PC-9 (cell line): ENCODE data around the gene HRH1. TPM values are rescaled to one million over a fixed set of nuclear protein-coding genes. Genes with fewer than 3 reads are reported as not detected.

Source experiments
- BruUV-seq: library from RNA; stranded (reverse); fragments of 400-500 nt; replicated peaks from 2 replicates; lab custom pipeline; 2021; lab: Mats Ljungman, UMichigan
- CTCF ChIA-PET: fragments of 300-600 bp; sonication (Branson Sonifier 250); formaldehyde crosslinking; loops from one replicate; lab custom pipeline; 2022; ENCODE audit warnings: antibody characterized with exemption; lab: Charles Lee
- POLR2A ChIA-PET: fragments of 300-600 bp; sonication (Branson Sonifier 250); formaldehyde crosslinking; loops from one replicate; lab custom pipeline; 2022; ENCODE audit warnings: antibody characterized with exemption; ENCODE audit not compliant: unreplicated experiment; lab: Charles Lee
- DNase-seq, 2 experiments: peaks; one replicate each; pipeline versions ENCODE4 v3.0.0 to v3.0.0-alpha.2; 2015 to 2022; ENCODE audit warnings: mixed read lengths in 1 of 2
- H2AFZ ChIP-seq: fragments of 200-600 bp; sonication (generic); 2 replicates; pipeline ENCODE4 v1.8.1; 2017; ENCODE audit warnings: antibody characterized with exemption
- H3F3A ChIP-seq: fragments of 200-600 bp; sonication (generic); 2 replicates; pipeline ENCODE4 v1.8.1; 2017; ENCODE audit warnings: antibody characterized with exemption, mild to moderate bottlenecking, low read depth; ENCODE audit not compliant: insufficient read depth
- H3K27ac ChIP-seq: fragments of 200-600 bp; sonication (generic); 2 replicates; pipeline ENCODE4 v1.6.1; 2016; ENCODE audit warnings: mixed run types
- H3K27me3 ChIP-seq: fragments of 200-600 bp; sonication (generic); 2 replicates; pipeline ENCODE4 v1.6.1; 2016; ENCODE audit warnings: low read depth, mixed run types; ENCODE audit not compliant: insufficient read depth
- H3K36me3 ChIP-seq: fragments of 200-600 bp; sonication (generic); 2 replicates; pipeline ENCODE4 v1.6.1; 2016; ENCODE audit warnings: low read depth, mixed run types
- H3K4me1 ChIP-seq: fragments of 200-600 bp; sonication (generic); replicated peaks from 2 replicates; pipeline ENCODE4 v1.6.1; 2016; ENCODE audit warnings: mixed run types; ENCODE audit not compliant: insufficient read depth
- H3K4me2 ChIP-seq: fragments of 200-600 bp; sonication (generic); 2 replicates; pipeline ENCODE4 v1.6.1; 2017; ENCODE audit warnings: mixed run types
- H3K4me3 ChIP-seq: fragments of 200-600 bp; sonication (generic); 2 replicates; pipeline ENCODE4 v1.6.1; 2016; ENCODE audit warnings: mixed run types
- H3K79me2 ChIP-seq: fragments of 200-600 bp; sonication (generic); 2 replicates; pipeline ENCODE4 v1.6.1; 2017; ENCODE audit warnings: low read depth, mixed run types
- H3K9me2 ChIP-seq: fragments of 200-600 bp; sonication (generic); 2 replicates; pipeline ENCODE4 v1.8.1; 2017; ENCODE audit warnings: mild to moderate bottlenecking; ENCODE audit not compliant: insufficient read depth
- H3K9me3 ChIP-seq: fragments of 200-600 bp; sonication (generic); 2 replicates; pipeline ENCODE4 v1.8.1; 2016; ENCODE audit warnings: low read depth; ENCODE audit not compliant: insufficient read depth
- H4K20me1 ChIP-seq: fragments of 200-600 bp; sonication (generic); 2 replicates; pipeline ENCODE4 v1.8.1; 2017; ENCODE audit not compliant: insufficient read depth
- EZH2 ChIP-seq: fragments of 200-600 bp; sonication (generic); IDR thresholded peaks from 2 replicates; pipeline ENCODE4 v1.8.0; 2017; ENCODE audit warnings: antibody characterized with exemption, low read depth
- intact Hi-C: fragments of 100-400 bp; cut with micrococcal nuclease; formaldehyde crosslinking; loops from one replicate; pipeline ENCODE4 v1.10.0; 2022; ENCODE audit not compliant: unreplicated experiment
- total RNA-seq: library from RNA; stranded (reverse); gene quantifications from 2 replicates; pipeline ENCODE4 v1.2.3, GENCODE V29; 2021
- TF ChIP-seq, protein P1 (sequence below): fragments of 200-600 bp; sonication (generic); conservative IDR thresholded peaks from 2 replicates; pipeline ENCODE4 v1.6.1; 2017; ENCODE audit warnings: mixed run types, antibody characterized with exemption, mild to moderate bottlenecking, moderate library complexity

The HRH1 gene
- total RNA-seq, 1 experiment from 2014 or later = 9.2 TPM

GRCh38 chr3:11199902-11200845 is 45.9 kb downstream of the HRH1 start:
- H4K20me1 ChIP-seq = no peaks in the 10 kb centered on the region
- CTCF ChIA-PET = interaction anchor here (0.6 kb wide), 1 partner anchor 135 kb away, joined by 3 read pairs; no protein-coding TSS in a partner anchor
- H2AFZ ChIP-seq = no peak overlapping the region
- H3K4me1 ChIP-seq = peaks cover 21% of the 10 kb centered on the region
- BruUV-seq = no TSS peak
- intact Hi-C loops = loop anchor here (5.0 kb wide), 1 partner anchor 43 kb away; no protein-coding TSS in a partner anchor
- no peak for DNase-seq
- H3K9me3 ChIP-seq = no peaks in the 10 kb centered on the region
- peaks cover 5% of the 10 kb centered on the region; the same call in 1 of the 2 replicates for H3K36me3 ChIP-seq
- H3K4me2 ChIP-seq = no peak overlapping the region
- no peak overlapping the region for H3K27ac ChIP-seq
- H3K27me3 ChIP-seq = no peaks in the 10 kb centered on the region
- POLR2A ChIA-PET = interaction anchor here (0.7 kb wide), 1 partner anchor 42 kb away, joined by 3 read pairs; no protein-coding TSS in a partner anchor
- H3F3A ChIP-seq = peaks cover 25% of the 10 kb centered on the region
- no peak for TF ChIP-seq EZH2
- TF ChIP-seq, protein P1, sequence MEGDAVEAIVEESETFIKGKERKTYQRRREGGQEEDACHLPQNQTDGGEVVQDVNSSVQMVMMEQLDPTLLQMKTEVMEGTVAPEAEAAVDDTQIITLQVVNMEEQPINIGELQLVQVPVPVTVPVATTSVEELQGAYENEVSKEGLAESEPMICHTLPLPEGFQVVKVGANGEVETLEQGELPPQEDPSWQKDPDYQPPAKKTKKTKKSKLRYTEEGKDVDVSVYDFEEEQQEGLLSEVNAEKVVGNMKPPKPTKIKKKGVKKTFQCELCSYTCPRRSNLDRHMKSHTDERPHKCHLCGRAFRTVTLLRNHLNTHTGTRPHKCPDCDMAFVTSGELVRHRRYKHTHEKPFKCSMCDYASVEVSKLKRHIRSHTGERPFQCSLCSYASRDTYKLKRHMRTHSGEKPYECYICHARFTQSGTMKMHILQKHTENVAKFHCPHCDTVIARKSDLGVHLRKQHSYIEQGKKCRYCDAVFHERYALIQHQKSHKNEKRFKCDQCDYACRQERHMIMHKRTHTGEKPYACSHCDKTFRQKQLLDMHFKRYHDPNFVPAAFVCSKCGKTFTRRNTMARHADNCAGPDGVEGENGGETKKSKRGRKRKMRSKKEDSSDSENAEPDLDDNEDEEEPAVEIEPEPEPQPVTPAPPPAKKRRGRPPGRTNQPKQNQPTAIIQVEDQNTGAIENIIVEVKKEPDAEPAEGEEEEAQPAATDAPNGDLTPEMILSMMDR = no peak
- H3K4me3 ChIP-seq = no peak overlapping the region
- no peaks in the 10 kb centered on the region for H3K9me2 ChIP-seq
- H3K79me2 ChIP-seq = no peaks in the 10 kb centered on the region

- intact Hi-C loops = loop anchor here (5.0 kb wide), 1 partner anchor 44 kb away; no protein-coding TSS in a partner anchor
- TF ChIP-seq EZH2 = no peak
- TF ChIP-seq, protein P1 = no peak
- peak in 1 of 2 experiments; percentile 71 for DNase-seq
- Histone ChIP-seq H3K79me2 (no peaks in the 10 kb centered on the region), H3K9me3 (no peaks in the 10 kb centered on the region), H3K9me2 (no peaks in the 10 kb centered on the region), H3F3A (peaks cover 25% of the 10 kb centered on the region), H3K4me1 (peaks cover 12% of the 10 kb centered on the region), H3K4me3 (no peak overlapping the region), H3K36me3 (peaks cover 5% of the 10 kb centered on the region; the same call in 1 of the 2 replicates), H3K27ac (no peak overlapping the region), H3K27me3 (no peaks in the 10 kb centered on the region), H2AFZ (no peak overlapping the region), H4K20me1 (no peaks in the 10 kb centered on the region), H3K4me2 (no peak overlapping the region)
- no TSS peak for BruUV-seq
- ChIA-PET POLR2A (interaction anchor here (0.6 to 1.1 kb wide), 2 partner anchors 24 to 62 kb away, joined by 6 to 12 read pairs; no protein-coding TSS in a partner anchor), CTCF (interaction anchor here (0.6 to 0.8 kb wide), 3 partner anchors 120 to 142 kb away, joined by 3 read pairs; no protein-coding TSS in a partner anchor)
Observed at GRCh38 chr3:11201251-11202019, 47.1 kb downstream of the HRH1 start.

DNA sequence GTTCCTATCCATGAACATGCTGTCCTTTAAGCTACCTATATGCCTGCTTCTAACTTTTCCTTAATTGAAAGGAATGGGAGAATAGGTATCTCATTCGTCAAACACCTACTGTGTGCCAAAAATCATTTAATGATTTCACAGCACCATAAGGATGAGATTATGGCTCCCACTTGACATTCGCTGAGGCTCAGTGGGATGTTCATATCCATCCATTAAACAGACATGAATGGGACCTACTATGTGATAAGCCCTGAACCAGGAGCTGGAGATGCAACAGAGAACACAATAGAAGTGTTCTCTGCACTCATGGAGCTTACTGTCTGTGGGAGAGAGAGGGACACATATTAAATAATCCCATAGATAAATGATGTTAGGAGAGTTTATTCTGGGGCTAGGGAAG is 49.7 kb downstream of the HRH1 start:
- H3K27me3 ChIP-seq = no peaks in the 10 kb centered on the region
- H3K27ac ChIP-seq = no peak overlapping the region
- peaks cover 25% of the 10 kb centered on the region for H3K4me1 ChIP-seq
- H3K4me2 ChIP-seq = no peak overlapping the region
- no peak for DNase-seq
- no peak overlapping the region for H2AFZ ChIP-seq
- CTCF ChIA-PET = no interaction called here
- peaks cover 5% of the 10 kb centered on the region for H3K36me3 ChIP-seq
- BruUV-seq = no TSS peak
- H3K9me3 ChIP-seq = no peaks in the 10 kb centered on the region
- H3F3A ChIP-seq = peaks cover 30% of the 10 kb centered on the region
- TF ChIP-seq, protein P1 = no peak
- TF ChIP-seq EZH2 = no peak
- no peaks in the 10 kb centered on the region for H4K20me1 ChIP-seq
- POLR2A ChIA-PET = interaction anchor here (0.6 kb wide), 1 partner anchor 18 kb away, joined by 4 read pairs; no protein-coding TSS in a partner anchor
- no peaks in the 10 kb centered on the region for H3K9me2 ChIP-seq
- H3K79me2 ChIP-seq = 0 out of 2 replicates have a peak, but pooled peaks cover 7% of the 10 kb centered on the region
- H3K4me3 ChIP-seq = no peak overlapping the region
- intact Hi-C loops = loop anchor here (5.0 kb wide), 1 partner anchor 47 kb away; no protein-coding TSS in a partner anchor
